ENCODE results near the gene FAM20B. TPM values are rescaled to one million over a fixed set of nuclear protein-coding genes. Genes with fewer than 3 reads are reported as not detected.

FAM20B gene
- total and polyA plus RNA-seq, 2 of the 8 experiments (the other 6 are each of a cell fraction or from before 2014, with no cell fraction given) = 8.3 to 36.6 TPM

GRCh38 chr1:179055937-179056336 is 30.2 kb downstream of the FAM20B start:
- no peak overlapping the region for H2BK5ac ChIP-seq (ENCODE audit: low read depth, low read length)
- DNase-seq (ENCODE audit: low read depth in 1 of 2, low spot score in 2 of 2) (no peak), FAIRE-seq (no peak)
- no peak overlapping the region for H3K4me3 ChIP-seq (ENCODE audit: extremely low read depth in 1 of 4, insufficient read depth in 2 of 4, low read depth in 3 of 4, low read length in 4 of 4)
- no peak overlapping the region for H3K4me2 ChIP-seq (ENCODE audit: insufficient read depth in 1 of 2, low read depth in 2 of 2, low read length in 2 of 2)
- H2BK20ac ChIP-seq (ENCODE audit: low read length) = no peak overlapping the region
- no peak overlapping the region for H2BK15ac ChIP-seq (ENCODE audit: low read length)
- no peak overlapping the region for H3K14ac ChIP-seq (ENCODE audit: insufficient read length)
- H2AFZ ChIP-seq (ENCODE audit: low read length) = no peak overlapping the region
- H3K9me3 ChIP-seq (ENCODE audit: insufficient read depth in 2 of 2, low read depth in 1 of 2, low read length in 1 of 2) = no peaks in the 10 kb centered on the region; a peak in 2 of 4 replicates
- peaks cover 0 to 9% (median 5%) of the 10 kb centered on the region in 4 experiments; a peak in 5 of 7 replicates for H3K4me1 ChIP-seq (replicated peaks in 1 of 4; ENCODE audit: control insufficient read depth in 3 of 4, insufficient read depth in 4 of 4, low read length in 3 of 4)
- H3K56ac ChIP-seq (replicated peaks; ENCODE audit: insufficient read length, low read depth, low read length) = no peak overlapping the region
- no peak overlapping the region for H4K91ac ChIP-seq (replicated peaks; ENCODE audit: insufficient read length, low read length)
- H3K79me2 ChIP-seq (ENCODE audit: control insufficient read depth in 1 of 2, insufficient read depth in 2 of 2, low read length in 2 of 2) = no peaks in the 10 kb centered on the region
- no peak overlapping the region for H3K18ac ChIP-seq (ENCODE audit: extremely low read depth, low read length)
- no peak overlapping the region for H4K8ac ChIP-seq (ENCODE audit: extremely low read depth, insufficient read depth, low read length)
- H3K36me3 ChIP-seq (ENCODE audit: control insufficient read depth in 2 of 4, insufficient read depth in 4 of 4, low read length in 3 of 4) = peaks cover 0 to 13% (median 3%) of the 10 kb centered on the region in 4 experiments; a peak in 4 of 8 replicates
- no peaks in the 10 kb centered on the region for H3K79me1 ChIP-seq (ENCODE audit: low read depth, low read length)
- no peak overlapping the region for H2AK5ac ChIP-seq (ENCODE audit: low read depth, low read length)
- 98% methylated on average over 2 of the region's 2 CpGs; no CpG with 5 or more reads in 1 of the 2 experiments for WGBS, 2 experiments (ENCODE audit: extremely low coverage in 1 of 2, insufficient coverage in 1 of 2, insufficient read length in 1 of 2, insufficient replicate concordance in 2 of 2, low coverage in 1 of 2, low lambda C conversion rate in 2 of 2, missing lambda C conversion rate in 1 of 2)
- H4K5ac ChIP-seq (ENCODE audit: insufficient read length, low read depth, low read length) = no peak overlapping the region
- H3K4ac ChIP-seq (replicated peaks; ENCODE audit: insufficient read length, low read depth, low read length) = no peak overlapping the region
- CTCF ChIA-PET (ENCODE audit: partially characterized antibody) = interaction anchor here (1.2 to 1.5 kb wide), 2 partner anchors 14 to 23 kb away, joined by 3 read pairs; no protein-coding TSS in a partner anchor
- POLR2A ChIA-PET (ENCODE audit: partially characterized antibody) = no interaction called here
- H3K23me2 ChIP-seq (ENCODE audit: low read depth, low read length) = no peaks in the 10 kb centered on the region
- no peak overlapping the region for H2BK12ac ChIP-seq (ENCODE audit: low read depth, low read length)
- no peak overlapping the region for H2BK120ac ChIP-seq (replicated peaks; ENCODE audit: low read depth, low read length)
- H3K23ac ChIP-seq (ENCODE audit: insufficient read length) = no peak overlapping the region
- no peak overlapping the region for H3K27ac ChIP-seq (ENCODE audit: low read depth, low read length)
- no peak overlapping the region for H3K9ac ChIP-seq (replicated peaks in 1 of 4; ENCODE audit: extremely low read depth in 1 of 4, low read depth in 3 of 4, low read length in 3 of 4)
- no peaks in the 10 kb centered on the region for H3K27me3 ChIP-seq (replicated peaks in 1 of 4; ENCODE audit: control insufficient read depth in 3 of 4, extremely low read depth in 1 of 4, insufficient read depth in 3 of 4, low read length in 3 of 4)
- H4K20me1 ChIP-seq (replicated peaks in 1 of 2; ENCODE audit: control insufficient read depth in 1 of 2, insufficient read depth in 2 of 2, low read length in 2 of 2) = no peaks in the 10 kb centered on the region
- no peak for TF ChIP-seq SIN3A (conservative IDR thresholded peaks at IDR 0.05 in 1 of 2, IDR thresholded peaks at IDR 0.05 in 1 of 2; ENCODE audit: low read depth in 1 of 2, low read length in 2 of 2)
- TF ChIP-seq MAX (IDR thresholded peaks at IDR 0.05) = no peak
- no peak for TF ChIP-seq MAFK (IDR thresholded peaks at IDR 0.05; ENCODE audit: low read depth, low read length)
- no peak for TF ChIP-seq SP1 (IDR thresholded peaks at IDR 0.05; ENCODE audit: low read depth, low read length)
- TF ChIP-seq GTF2F1 (IDR thresholded peaks at IDR 0.05; ENCODE audit: borderline replicate concordance, low read depth, low read length) = no peak
- TF ChIP-seq CBX8 (IDR thresholded peaks at IDR 0.05; ENCODE audit: borderline replicate concordance, low read depth, low read length) = no peak
- TF ChIP-seq TBP (IDR thresholded peaks at IDR 0.05; ENCODE audit: low read depth, low read length) = no peak
- TF ChIP-seq SAP30 (IDR thresholded peaks at IDR 0.05; ENCODE audit: insufficient read depth, insufficient replicate concordance, low read length) = no peak
- no peak for TF ChIP-seq YY1 (IDR thresholded peaks at IDR 0.05; ENCODE audit: low read depth, low read length)
- no peak for TF ChIP-seq RAD21 (IDR thresholded peaks at IDR 0.05 in 1 of 2, conservative IDR thresholded peaks at IDR 0.05 in 1 of 2; ENCODE audit: low read depth in 2 of 2, low read length in 2 of 2)
- no peak for TF ChIP-seq RXRA (IDR thresholded peaks at IDR 0.05; ENCODE audit: insufficient read depth, low read depth, low read length)
- no peak for TF ChIP-seq NRF1 (IDR thresholded peaks at IDR 0.05; ENCODE audit: low read depth, low read length)
- no peak for TF ChIP-seq POLR2A (IDR thresholded peaks at IDR 0.05; ENCODE audit: control extremely low read depth in 1 of 2, low read depth in 2 of 2, low read length in 2 of 2)
- no peak for TF ChIP-seq FOSL1 (IDR thresholded peaks at IDR 0.05; ENCODE audit: insufficient read depth, low read depth, low read length)
